Stimulated activated CD4-positive, alpha-beta T cell treated with anti-CD3 and anti-CD28 coated beads, Interleukin-1b, Interleukin-23, amount 100 ng/mL, for 48 hours (primary cell): ENCODE measurements around the gene F11R.
"Not testable (repeated sequence)": the region's sequence is repeated elsewhere in the genome, so short reads cannot be mapped to it uniquely, and the experiment has no call there.

ENCODE experiments used
- DNase-seq: peaks from one replicate; pipeline ENCODE4 v3.0.0-alpha.2; 2020

Gene F11R

GRCh38 chr1:161009602-161010211, 11.2 kb downstream of the F11R start:
- no peak for DNase-seq

- no peak for DNase-seq
These were observed 12.0 kb downstream of the F11R start for GRCh38 chr1:161008869-161009510.

- no peak for DNase-seq
These were observed 13.6 kb downstream of the F11R start for GRCh38 chr1:161007369-161007768.

- no peak for DNase-seq
These were observed 14.4 kb downstream of the F11R start for GRCh38 chr1:161006563-161006962.

GRCh38 chr1:161001525-161001924, 19.4 kb downstream of the F11R start:
- DNase-seq = no peak

- DNase-seq = no peak
These were observed 20.0 kb downstream of the F11R start for GRCh38 chr1:161000736-161001480.

GRCh38 chr1:160999376-160999775, 21.6 kb downstream of the F11R start:
- DNase-seq = no peak

GRCh38 chr1:160997323-160998038, 23.5 kb downstream of the F11R start:
- peak; percentile 27 for DNase-seq

GRCh38 chr1:160996178-160996577, 24.8 kb downstream of the F11R start:
- DNase-seq = no peak

GRCh38 chr1:160993544-160994193, 27.3 kb downstream of the F11R start:
- no peak for DNase-seq

GRCh38 chr1:160992036-160992435, 28.9 kb downstream of the F11R start:
- DNase-seq = not testable (repeated sequence)

- no peak for DNase-seq
These were observed 33.4 kb downstream of the F11R start for GRCh38 chr1:160987359-160988050.

GRCh38 chr1:160985723-160986122, 35.2 kb downstream of the F11R start:
- no peak for DNase-seq

- no peak for DNase-seq
These were observed 39.2 kb downstream of the F11R start for GRCh38 chr1:160981584-160982411.

- no peak for DNase-seq
These were observed 41.7 kb downstream of the F11R start for GRCh38 chr1:160979286-160979685.

- DNase-seq = no peak
These were observed 42.4 kb downstream of the F11R start for GRCh38 chr1:160978510-160978927.

GRCh38 chr1:160975026-160975425, 45.9 kb downstream of the F11R start:
- DNase-seq = no peak

GRCh38 chr1:160973491-160973890, 47.5 kb downstream of the F11R start:
- no peak for DNase-seq

- no peak for DNase-seq
These were observed 48.0 kb downstream of the F11R start for GRCh38 chr1:160972939-160973338.

- DNase-seq = peak; percentile 64
These were observed 49.3 kb downstream of the F11R start for GRCh38 chr1:160971618-160972056.

- no peak for DNase-seq
These were observed 57.4 kb downstream of the F11R start for GRCh38 chr1:160963521-160963920.
